ENCODE results near the gene CACUL1.
"Not testable (repeated sequence)": the region's sequence is repeated elsewhere in the genome, so short reads cannot be mapped to it uniquely, and the experiment has no call there.

CACUL1 gene

DNA sequence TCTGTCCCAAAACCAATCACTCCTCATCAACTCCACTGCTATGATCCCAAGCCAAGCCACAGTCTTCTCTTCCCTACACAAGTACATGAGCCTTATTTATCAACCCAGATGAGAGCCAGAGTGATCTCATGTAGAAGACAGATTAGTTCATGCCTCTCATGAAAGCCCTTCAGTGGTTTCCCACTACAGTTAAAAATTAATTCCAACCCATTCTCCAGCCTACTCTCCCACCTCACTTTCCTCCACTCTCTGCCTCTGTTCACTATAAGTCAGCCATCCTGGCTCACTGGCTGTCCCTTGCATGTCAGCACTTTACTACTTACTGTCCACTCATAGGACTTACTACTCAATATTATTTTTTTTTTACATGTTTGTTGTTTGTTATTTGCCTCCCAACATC lies 67.3 kb downstream of the CACUL1 start:
- DNase-seq (ENCODE audit: low read depth) = no peak

- no peak for DNase-seq (ENCODE audit: low read depth)
These were observed 72.2 kb downstream of the CACUL1 start for GRCh38 chr10:118682533-118682932.

- DNase-seq (ENCODE audit: low read depth) = no peak
These were observed 74.6 kb downstream of the CACUL1 start for GRCh38 chr10:118680197-118680596.

DNA sequence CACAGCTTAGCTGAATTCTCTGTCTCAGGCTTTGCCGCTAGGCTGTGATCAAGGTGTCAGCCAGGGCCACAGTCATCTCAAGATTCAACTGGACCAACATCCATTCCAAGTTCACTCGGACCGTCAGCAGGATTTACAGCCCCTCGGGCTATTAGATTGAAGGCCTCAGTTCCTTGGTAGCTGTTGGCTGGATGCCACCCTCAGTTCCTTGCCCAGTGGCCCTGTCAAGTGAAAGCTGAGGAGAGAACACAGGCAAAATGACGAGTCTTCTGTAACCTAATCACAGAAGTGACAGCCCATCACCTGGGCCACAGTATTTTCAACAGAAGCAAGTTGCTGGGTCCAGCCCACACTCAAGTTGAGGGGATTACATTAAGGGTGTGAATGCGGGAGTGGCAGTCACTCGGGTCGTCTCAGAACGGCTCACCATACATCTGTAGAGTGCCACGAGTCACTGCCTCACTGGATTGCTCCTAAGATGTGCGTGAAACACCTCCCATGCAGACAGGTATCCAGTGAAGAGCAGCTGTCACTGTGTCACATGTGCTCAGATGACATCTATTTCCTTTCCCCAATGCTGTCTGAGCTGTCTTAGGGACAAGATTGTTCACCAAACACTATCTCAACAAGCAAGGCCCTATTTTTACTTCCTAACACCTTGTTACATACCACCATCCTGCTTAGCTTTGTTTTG lies 80.4 kb downstream of the CACUL1 start:
- DNase-seq (ENCODE audit: low read depth) = no peak

GRCh38 chr10:118672766-118673715 lies 81.7 kb downstream of the CACUL1 start:
- DNase-seq (ENCODE audit: low read depth) = no peak

- DNase-seq (ENCODE audit: low read depth) = no peak
These were observed 82.6 kb downstream of the CACUL1 start for GRCh38 chr10:118672153-118672552.

GRCh38 chr10:118671221-118671620 lies 83.5 kb downstream of the CACUL1 start:
- DNase-seq (ENCODE audit: low read depth) = not testable (repeated sequence)

GRCh38 chr10:118670472-118671124 lies 84.2 kb downstream of the CACUL1 start:
- no peak for DNase-seq (ENCODE audit: low read depth)

- no peak for DNase-seq (ENCODE audit: low read depth)
These were observed 84.9 kb downstream of the CACUL1 start for GRCh38 chr10:118669835-118670234.

- DNase-seq (ENCODE audit: low read depth) = peak; percentile 63
These were observed 85.6 kb downstream of the CACUL1 start for GRCh38 chr10:118669020-118669791.

- DNase-seq (ENCODE audit: low read depth) = no peak
These were observed 86.4 kb downstream of the CACUL1 start for GRCh38 chr10:118668228-118668952.

GRCh38 chr10:118667732-118668131 lies 87.0 kb downstream of the CACUL1 start:
- DNase-seq (ENCODE audit: low read depth) = no peak

GRCh38 chr10:118666350-118666749 lies 88.4 kb downstream of the CACUL1 start:
- DNase-seq (ENCODE audit: low read depth) = no peak

DNA sequence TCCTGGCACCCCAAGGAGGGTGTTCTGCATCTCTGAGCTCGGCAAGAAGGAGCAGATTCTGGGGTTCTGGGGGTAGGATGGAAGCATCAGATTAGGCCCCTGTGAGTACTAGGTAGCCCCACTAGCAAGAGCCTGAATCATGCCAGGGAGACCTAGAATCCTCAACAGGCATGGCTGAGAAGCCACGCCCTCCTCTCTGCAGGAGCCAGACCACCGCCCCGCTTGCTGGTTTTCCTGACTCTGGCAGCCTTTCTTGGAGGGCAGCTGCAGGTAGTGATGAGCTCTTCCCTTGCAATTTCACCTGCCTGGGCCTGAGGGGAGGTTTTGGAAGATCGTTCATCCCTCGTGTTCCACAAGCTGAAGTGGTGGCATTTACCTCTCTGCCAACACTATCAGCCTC lies 90.4 kb downstream of the CACUL1 start:
- DNase-seq (ENCODE audit: low read depth) = no peak

DNA sequence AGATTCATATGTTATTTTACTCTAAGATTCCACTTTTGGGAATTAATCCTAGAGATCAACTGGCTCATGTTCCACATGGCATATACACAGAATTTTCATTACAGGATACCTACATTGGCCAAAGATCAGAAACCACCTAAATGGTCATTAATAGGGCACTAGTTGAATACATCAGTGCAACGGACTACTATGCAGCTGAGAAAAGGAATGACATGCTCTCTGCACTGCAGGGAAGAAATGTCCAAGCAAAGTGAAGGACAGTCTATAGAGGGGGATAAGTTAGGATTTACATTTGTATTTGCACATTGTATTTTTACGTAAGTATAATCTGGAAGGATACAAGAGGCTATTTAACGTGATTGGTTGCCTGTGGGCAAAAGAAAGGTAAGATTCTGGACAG lies 91.6 kb downstream of the CACUL1 start:
- DNase-seq (ENCODE audit: low read depth) = no peak

GRCh38 chr10:118662228-118663035 lies 92.3 kb downstream of the CACUL1 start:
- peak; percentile 9 for DNase-seq (ENCODE audit: low read depth)

- no peak for DNase-seq (ENCODE audit: low read depth)
These were observed 96.0 kb downstream of the CACUL1 start for GRCh38 chr10:118658762-118659161.

DNA sequence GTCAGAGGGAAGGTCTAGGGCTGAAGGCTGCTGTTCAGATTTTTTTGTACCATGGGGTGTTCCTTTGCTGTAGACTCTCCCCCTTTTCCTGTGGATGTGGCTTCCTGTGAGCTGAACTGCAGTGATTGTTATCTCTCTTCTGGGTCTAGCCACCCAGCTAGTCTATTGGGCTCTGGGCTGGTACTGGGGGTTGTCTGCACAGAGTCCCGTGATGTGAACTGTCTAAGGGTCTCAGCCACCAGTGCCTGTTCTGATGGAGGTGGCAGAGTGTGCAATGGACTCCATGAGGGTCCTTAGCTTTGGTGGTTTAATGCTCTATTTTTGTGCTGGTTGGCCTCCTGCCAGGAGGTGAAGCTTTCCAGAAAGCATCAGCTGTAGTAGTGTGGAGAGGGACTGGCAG lies 96.6 kb downstream of the CACUL1 start:
- DNase-seq (ENCODE audit: low read depth) = not testable (repeated sequence)

- not testable (repeated sequence) for DNase-seq (ENCODE audit: low read depth)
These were observed 109.5 kb downstream of the CACUL1 start for GRCh38 chr10:118645294-118645693.

- no peak for DNase-seq (ENCODE audit: low read depth)
These were observed 112.5 kb downstream of the CACUL1 start for GRCh38 chr10:118642228-118642627.

All from iris pigment epithelial cell (primary cell).